22Rv1 (cell line): ENCODE measurements around the gene SYT9.

Source experiments
- ZFX ChIP-seq: fragments of 450-650 bp; IDR thresholded peaks from 2 replicates; pipeline ENCODE4 v1.6.1; 2017; ENCODE audit warnings: antibody characterized with exemption, borderline replicate concordance
- TF ChIP-seq, protein P1 (sequence below): fragments of 450-650 bp; IDR thresholded peaks from 2 replicates; pipeline ENCODE4 v1.5.1; 2017; ENCODE audit warnings: mild to moderate bottlenecking

DNA sequence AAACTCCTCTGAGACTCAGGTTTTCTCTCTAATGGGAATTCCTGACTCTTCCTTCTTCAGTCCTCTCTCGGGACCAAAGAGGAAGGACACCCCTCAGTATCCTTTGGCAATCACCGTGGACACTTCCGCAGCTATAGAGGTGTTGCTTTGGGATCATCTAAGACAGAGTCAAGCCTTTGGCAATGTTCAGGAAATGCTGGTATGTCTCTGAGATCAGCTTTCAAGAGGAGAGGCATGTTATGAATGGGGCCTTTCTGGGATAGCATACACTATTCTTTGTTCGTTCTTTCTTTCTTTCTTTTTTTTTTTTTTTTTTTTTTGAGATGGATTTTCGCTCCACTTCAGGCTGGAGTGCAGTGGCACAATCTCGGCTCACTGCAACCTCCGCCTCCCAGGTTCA, 219.4 kb downstream of the SYT9 start:
- TF ChIP-seq, protein P1, sequence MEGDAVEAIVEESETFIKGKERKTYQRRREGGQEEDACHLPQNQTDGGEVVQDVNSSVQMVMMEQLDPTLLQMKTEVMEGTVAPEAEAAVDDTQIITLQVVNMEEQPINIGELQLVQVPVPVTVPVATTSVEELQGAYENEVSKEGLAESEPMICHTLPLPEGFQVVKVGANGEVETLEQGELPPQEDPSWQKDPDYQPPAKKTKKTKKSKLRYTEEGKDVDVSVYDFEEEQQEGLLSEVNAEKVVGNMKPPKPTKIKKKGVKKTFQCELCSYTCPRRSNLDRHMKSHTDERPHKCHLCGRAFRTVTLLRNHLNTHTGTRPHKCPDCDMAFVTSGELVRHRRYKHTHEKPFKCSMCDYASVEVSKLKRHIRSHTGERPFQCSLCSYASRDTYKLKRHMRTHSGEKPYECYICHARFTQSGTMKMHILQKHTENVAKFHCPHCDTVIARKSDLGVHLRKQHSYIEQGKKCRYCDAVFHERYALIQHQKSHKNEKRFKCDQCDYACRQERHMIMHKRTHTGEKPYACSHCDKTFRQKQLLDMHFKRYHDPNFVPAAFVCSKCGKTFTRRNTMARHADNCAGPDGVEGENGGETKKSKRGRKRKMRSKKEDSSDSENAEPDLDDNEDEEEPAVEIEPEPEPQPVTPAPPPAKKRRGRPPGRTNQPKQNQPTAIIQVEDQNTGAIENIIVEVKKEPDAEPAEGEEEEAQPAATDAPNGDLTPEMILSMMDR, result no peak
- no peak for TF ChIP-seq ZFX
